Measurements from ENCODE around the gene GPR15.

- TF ChIP-seq CTCF (IDR thresholded peaks at IDR 0.05) (no peak), POLR2A (IDR thresholded peaks at IDR 0.05) (no peak)
Observed at GRCh38 chr3:98558100-98558827, 26.5 kb downstream of the GPR15 start.
